ENCODE results near the gene NDUFB6.

NDUFB6 gene

GRCh38 chr9:32574858-32575257, 1.9 kb upstream of the NDUFB6 start:
- Histone ChIP-seq H3K27me3 (ENCODE audit: insufficient read depth, low read depth) (no peaks in the 10 kb centered on the region), H3K27ac (no peak overlapping the region), H3K9ac (no peak overlapping the region), H4K20me1 (ENCODE audit: insufficient read depth) (no peaks in the 10 kb centered on the region), H2AFZ (ENCODE audit: low read depth) (no peak overlapping the region), H3K4me1 (ENCODE audit: low read depth, poor library complexity, severe bottlenecking) (peaks cover 20% of the 10 kb centered on the region), H3K4me2 (no peak overlapping the region), H3K4me3 (IDR thresholded peaks at IDR 0.05; ENCODE audit: insufficient read depth, low read depth, low read length) (no peak overlapping the region), H3K79me2 (ENCODE audit: insufficient read depth, low read depth) (peaks cover 28% of the 10 kb centered on the region; the same call in 1 of the 2 replicates), H3K36me3 (ENCODE audit: insufficient read depth) (no peaks in the 10 kb centered on the region)
- no peak for TF ChIP-seq CTCF (conservative IDR thresholded peaks at IDR 0.05; ENCODE audit: low read depth, low read length)

- Histone ChIP-seq H3K4me3 (IDR thresholded peaks at IDR 0.05; ENCODE audit: insufficient read depth, low read depth, low read length) (no peak overlapping the region), H3K36me3 (ENCODE audit: insufficient read depth) (no peaks in the 10 kb centered on the region), H3K27me3 (ENCODE audit: insufficient read depth, low read depth) (no peaks in the 10 kb centered on the region), H3K4me1 (ENCODE audit: low read depth, poor library complexity, severe bottlenecking) (peaks cover 20% of the 10 kb centered on the region), H3K9ac (peak overlapping the region; percentile 75; the same call in 1 of the 2 replicates), H3K27ac (peak overlapping the region; percentile 77), H3K4me2 (peak overlapping the region; percentile 88), H2AFZ (ENCODE audit: low read depth) (peak overlapping the region; percentile 76), H3K79me2 (ENCODE audit: insufficient read depth, low read depth) (peaks cover 32% of the 10 kb centered on the region; the same call in 1 of the 2 replicates), H4K20me1 (ENCODE audit: insufficient read depth) (no peaks in the 10 kb centered on the region)
- TF ChIP-seq CTCF (conservative IDR thresholded peaks at IDR 0.05; ENCODE audit: low read depth, low read length), result no peak
Measured at GRCh38 chr9:32573821-32574220, 862 bp upstream of the NDUFB6 start.

DNA sequence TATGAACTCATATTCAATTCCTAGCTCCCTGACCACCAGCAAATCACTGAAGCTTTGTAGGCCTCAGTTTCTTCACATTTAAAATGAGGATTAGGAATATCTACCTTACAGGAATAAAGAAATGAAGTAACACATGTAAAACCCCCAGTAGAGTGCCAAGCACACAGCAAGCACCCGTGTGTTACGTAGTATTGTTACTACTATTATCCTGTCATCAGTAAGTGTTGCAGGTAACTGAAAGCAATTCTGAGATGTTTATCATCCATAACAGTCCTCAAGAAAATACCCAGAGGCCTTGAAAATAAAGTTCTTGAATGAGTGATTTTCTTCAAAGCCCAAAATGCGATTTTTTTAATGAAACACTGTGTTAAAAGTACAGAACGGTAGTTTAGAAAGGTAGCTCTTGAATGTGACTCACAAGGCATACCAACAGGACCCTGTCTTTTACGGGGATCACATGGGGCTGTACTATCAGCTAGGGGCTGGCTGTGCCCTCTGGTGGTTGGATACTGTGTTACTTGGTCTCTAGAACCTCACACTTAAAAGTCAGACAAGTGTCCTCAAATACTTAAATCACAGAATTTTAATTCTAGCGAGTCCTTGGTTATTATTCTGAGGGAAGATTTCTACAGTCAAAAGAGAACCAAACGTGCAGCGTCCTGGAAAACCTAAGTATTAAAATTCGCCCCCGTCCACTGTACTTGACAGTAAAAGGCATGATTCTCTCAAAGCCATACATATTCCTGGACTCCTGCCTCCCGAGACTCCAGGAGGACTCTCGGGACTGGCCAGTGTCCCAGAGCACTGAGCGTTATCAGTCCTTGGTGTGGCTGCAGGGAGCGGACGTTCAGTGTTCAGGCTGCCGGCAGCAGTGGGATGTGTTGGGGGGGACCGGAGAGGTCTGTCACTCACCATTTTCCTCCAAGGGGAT, 725 bp downstream of the NDUFB6 start:
- Histone ChIP-seq H3K27me3 (ENCODE audit: insufficient read depth, low read depth) (no peaks in the 10 kb centered on the region), H2AFZ (ENCODE audit: low read depth) (peak overlapping the region; percentile 76), H3K4me2 (peak overlapping the region; percentile 88), H3K27ac (peak overlapping the region; percentile 77), H4K20me1 (ENCODE audit: insufficient read depth) (no peaks in the 10 kb centered on the region), H3K9ac (peak overlapping the region; percentile 75), H3K79me2 (ENCODE audit: insufficient read depth, low read depth) (peaks cover 37% of the 10 kb centered on the region; the same call in 1 of the 2 replicates), H3K4me3 (IDR thresholded peaks at IDR 0.05; ENCODE audit: insufficient read depth, low read depth, low read length) (no peak overlapping the region), H3K4me1 (ENCODE audit: low read depth, poor library complexity, severe bottlenecking) (peaks cover 20% of the 10 kb centered on the region), H3K36me3 (ENCODE audit: insufficient read depth) (no peaks in the 10 kb centered on the region)
- peak; percentile 78 for TF ChIP-seq CTCF (conservative IDR thresholded peaks at IDR 0.05; ENCODE audit: low read depth, low read length)

DNA sequence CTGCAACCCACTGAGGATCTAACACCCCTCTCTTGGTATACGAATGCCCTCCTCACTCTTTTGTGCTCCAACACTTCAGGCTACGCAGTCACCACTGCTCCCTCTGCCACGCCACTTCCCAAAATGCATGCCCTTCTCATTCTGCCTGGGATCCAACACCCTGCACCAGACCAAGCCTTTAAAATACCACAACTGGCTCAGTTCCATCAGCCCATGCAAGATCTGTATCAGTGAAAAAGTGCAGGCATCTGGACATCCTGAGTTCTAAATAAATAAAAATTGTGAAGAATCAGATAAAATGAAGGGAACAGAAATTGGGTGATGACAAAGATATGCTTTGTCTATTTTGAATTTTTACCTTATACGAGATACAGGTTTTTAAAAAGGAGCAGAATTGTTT, 2.7 kb downstream of the NDUFB6 start:
- no peak for TF ChIP-seq CTCF (conservative IDR thresholded peaks at IDR 0.05; ENCODE audit: low read depth, low read length)
- H3K4me1 ChIP-seq (ENCODE audit: low read depth, poor library complexity, severe bottlenecking), result peaks cover 20% of the 10 kb centered on the region

More for the DNA sequence above, 2.7 kb downstream of the NDUFB6 start:
- Histone ChIP-seq H3K36me3 (ENCODE audit: insufficient read depth) (no peaks in the 10 kb centered on the region), H3K4me2 (no peak overlapping the region), H3K27me3 (ENCODE audit: insufficient read depth, low read depth) (no peaks in the 10 kb centered on the region), H3K27ac (no peak overlapping the region), H4K20me1 (ENCODE audit: insufficient read depth) (no peaks in the 10 kb centered on the region), H3K79me2 (ENCODE audit: insufficient read depth, low read depth) (peaks cover 39% of the 10 kb centered on the region; the same call in 1 of the 2 replicates), H3K9ac (no peak overlapping the region), H3K4me3 (IDR thresholded peaks at IDR 0.05; ENCODE audit: insufficient read depth, low read depth, low read length) (no peak overlapping the region), H2AFZ (ENCODE audit: low read depth) (no peak overlapping the region)
